ENCODE results near the gene MAP3K13. TPM values are rescaled to one million over a fixed set of nuclear protein-coding genes. Genes with fewer than 3 reads are reported as not detected.
A peak's percentile ranks its signal among the peaks of the same experiment; 100 is the strongest.

The MAP3K13 gene
- total RNA-seq, 1 donor from 2014 or later: 29.6 TPM

- DNase-seq (ENCODE audit: low spot score, unreplicated experiment): no peak
- H3K4me3 Mint-ChIP-seq (ENCODE audit: low read depth): no peak overlapping the region
- peaks cover 3% of the 10 kb centered on the region for H3K4me1 Mint-ChIP-seq (ENCODE audit: low read depth)
- no peaks in the 10 kb centered on the region for H3K36me3 Mint-ChIP-seq (ENCODE audit: insufficient read depth)
- TF ChIP-seq, protein P1, sequence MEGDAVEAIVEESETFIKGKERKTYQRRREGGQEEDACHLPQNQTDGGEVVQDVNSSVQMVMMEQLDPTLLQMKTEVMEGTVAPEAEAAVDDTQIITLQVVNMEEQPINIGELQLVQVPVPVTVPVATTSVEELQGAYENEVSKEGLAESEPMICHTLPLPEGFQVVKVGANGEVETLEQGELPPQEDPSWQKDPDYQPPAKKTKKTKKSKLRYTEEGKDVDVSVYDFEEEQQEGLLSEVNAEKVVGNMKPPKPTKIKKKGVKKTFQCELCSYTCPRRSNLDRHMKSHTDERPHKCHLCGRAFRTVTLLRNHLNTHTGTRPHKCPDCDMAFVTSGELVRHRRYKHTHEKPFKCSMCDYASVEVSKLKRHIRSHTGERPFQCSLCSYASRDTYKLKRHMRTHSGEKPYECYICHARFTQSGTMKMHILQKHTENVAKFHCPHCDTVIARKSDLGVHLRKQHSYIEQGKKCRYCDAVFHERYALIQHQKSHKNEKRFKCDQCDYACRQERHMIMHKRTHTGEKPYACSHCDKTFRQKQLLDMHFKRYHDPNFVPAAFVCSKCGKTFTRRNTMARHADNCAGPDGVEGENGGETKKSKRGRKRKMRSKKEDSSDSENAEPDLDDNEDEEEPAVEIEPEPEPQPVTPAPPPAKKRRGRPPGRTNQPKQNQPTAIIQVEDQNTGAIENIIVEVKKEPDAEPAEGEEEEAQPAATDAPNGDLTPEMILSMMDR (IDR thresholded peaks at IDR 0.05; ENCODE audit: unreplicated experiment): no peak
- peak overlapping the region; percentile 15 for H3K27ac Mint-ChIP-seq
- H3K9me3 Mint-ChIP-seq (ENCODE audit: low read depth): no peaks in the 10 kb centered on the region
- H3K27me3 Mint-ChIP-seq: peaks cover 24% of the 10 kb centered on the region
These were observed 140.1 kb downstream of the MAP3K13 start for GRCh38 chr3:185502987-185503386.

- Mint-ChIP-seq H3K4me1 (ENCODE audit: low read depth) (peaks cover 1% of the 10 kb centered on the region), H3K36me3 (ENCODE audit: insufficient read depth) (no peaks in the 10 kb centered on the region), H3K9me3 (ENCODE audit: low read depth) (no peaks in the 10 kb centered on the region), H3K27ac (peak overlapping the region; percentile 15), H3K4me3 (ENCODE audit: low read depth) (no peak overlapping the region), H3K27me3 (peaks cover 25% of the 10 kb centered on the region)
- TF ChIP-seq, protein P1 (IDR thresholded peaks at IDR 0.05; ENCODE audit: unreplicated experiment): no peak
- DNase-seq (ENCODE audit: low spot score, unreplicated experiment): no peak
These were observed 140.6 kb downstream of the MAP3K13 start for GRCh38 chr3:185503521-185503920.

DNA sequence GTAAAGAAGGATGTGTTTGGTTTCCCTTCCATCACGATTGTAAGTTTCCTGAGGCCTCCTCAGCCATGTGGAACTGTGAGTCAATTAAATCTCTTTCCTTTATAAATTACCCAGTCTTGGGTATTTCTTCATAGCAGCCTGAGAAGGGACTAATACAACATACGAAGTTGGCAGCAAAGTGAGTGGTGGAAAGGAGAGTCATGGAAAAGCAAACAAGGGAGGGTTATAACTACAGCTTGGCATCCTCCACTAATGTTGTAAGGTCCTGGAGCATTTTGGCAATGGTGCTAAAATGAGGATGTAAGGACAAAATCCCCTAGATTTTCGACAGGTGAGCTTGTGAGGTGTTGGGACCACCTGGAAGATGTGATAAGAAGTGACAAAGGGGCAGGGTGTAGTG is 141.7 kb downstream of the MAP3K13 start:
- peaks cover 22% of the 10 kb centered on the region for H3K27me3 Mint-ChIP-seq
- H3K36me3 Mint-ChIP-seq (ENCODE audit: insufficient read depth): no peaks in the 10 kb centered on the region

GRCh38 chr3:185507883-185508282 is 144.9 kb downstream of the MAP3K13 start:
- H3K27ac Mint-ChIP-seq: no peak overlapping the region
- no peak overlapping the region for H3K4me3 Mint-ChIP-seq (ENCODE audit: low read depth)
- no peaks in the 10 kb centered on the region for H3K9me3 Mint-ChIP-seq (ENCODE audit: low read depth)
- DNase-seq (ENCODE audit: low spot score, unreplicated experiment): no peak
- H3K27me3 Mint-ChIP-seq: peaks cover 6% of the 10 kb centered on the region
- no peaks in the 10 kb centered on the region for H3K4me1 Mint-ChIP-seq (ENCODE audit: low read depth)
- H3K36me3 Mint-ChIP-seq (ENCODE audit: insufficient read depth): no peaks in the 10 kb centered on the region
- TF ChIP-seq, protein P1 (IDR thresholded peaks at IDR 0.05; ENCODE audit: unreplicated experiment): no peak

More for the DNA sequence above, 141.7 kb downstream of the MAP3K13 start:
- Mint-ChIP-seq H3K9me3 (ENCODE audit: low read depth) (no peaks in the 10 kb centered on the region), H3K27ac (no peak overlapping the region), H3K4me3 (ENCODE audit: low read depth) (no peak overlapping the region), H3K4me1 (ENCODE audit: low read depth) (no peaks in the 10 kb centered on the region)
- no peak for DNase-seq (ENCODE audit: low spot score, unreplicated experiment)
- TF ChIP-seq, protein P1 (IDR thresholded peaks at IDR 0.05; ENCODE audit: unreplicated experiment): no peak

DNA sequence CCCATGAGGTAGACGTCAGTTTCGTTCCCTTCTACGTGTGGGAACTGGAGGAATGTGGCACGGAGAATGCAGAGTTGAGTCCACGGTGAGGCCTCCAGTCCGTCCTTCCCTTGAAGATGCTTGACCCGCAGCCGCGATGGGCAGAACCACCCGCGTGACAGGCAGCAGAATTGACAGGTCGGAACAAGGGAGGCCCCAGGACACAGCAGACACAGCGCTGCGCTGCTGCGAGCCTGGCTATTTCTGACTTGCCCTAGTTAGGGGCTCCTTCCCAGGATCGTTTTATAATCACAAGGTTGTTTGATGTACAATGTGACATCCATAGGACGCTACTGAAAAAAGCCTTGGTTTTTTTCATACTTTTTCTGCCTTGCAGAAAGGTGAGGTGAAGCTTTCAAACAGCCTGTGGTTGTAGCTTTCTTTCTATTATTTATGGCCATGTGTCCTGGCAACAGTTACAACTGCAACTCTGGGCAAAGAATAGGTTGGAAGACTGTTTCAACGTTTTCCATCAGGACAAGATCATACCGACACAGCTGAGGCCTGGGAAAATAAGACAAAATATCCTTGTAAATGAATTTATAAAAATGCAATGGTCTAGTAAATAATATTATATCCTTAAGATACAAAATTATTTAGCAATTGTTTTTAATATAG is 145.5 kb downstream of the MAP3K13 start:
- Mint-ChIP-seq H3K36me3 (ENCODE audit: insufficient read depth) (no peaks in the 10 kb centered on the region), H3K4me1 (ENCODE audit: low read depth) (no peaks in the 10 kb centered on the region), H3K27me3 (peaks cover 9% of the 10 kb centered on the region), H3K4me3 (ENCODE audit: low read depth) (no peak overlapping the region), H3K9me3 (ENCODE audit: low read depth) (no peaks in the 10 kb centered on the region), H3K27ac (no peak overlapping the region)
- TF ChIP-seq, protein P1 (IDR thresholded peaks at IDR 0.05; ENCODE audit: unreplicated experiment): no peak
- no peak for DNase-seq (ENCODE audit: low spot score, unreplicated experiment)

Measured in progenitor cell of endocrine pancreas (in vitro differentiated cells).